Endothelial cell of umbilical vein (primary cell): Measurements from ENCODE around the gene GABRA5. TPM values are rescaled to one million over a fixed set of nuclear protein-coding genes. Genes with fewer than 3 reads are reported as not detected.

Source experiments
- BruUV-seq: library from RNA; stranded (reverse); fragments of 400-500 nt; replicated peaks from 2 replicates; lab custom pipeline; 2021; lab: Mats Ljungman, UMichigan
- CTCF ChIA-PET: fragments of 300-600, 350-600 bp; sonication (Branson Sonifier 250); formaldehyde crosslinking; loops from one replicate; lab custom pipeline; 2021; ENCODE audit warnings: antibody characterized with exemption, inconsistent platforms; lab: Charles Lee
- POLR2A ChIA-PET: fragments of 300-600, 350-600 bp; sonication (Branson Sonifier 250); formaldehyde crosslinking; loops from one replicate; lab custom pipeline; 2021; ENCODE audit warnings: antibody characterized with exemption, inconsistent platforms; lab: Charles Lee
- DNase-seq: peaks from one replicate; pipeline ENCODE4 v3.0.0-alpha.2; 2011; ENCODE audit warnings: low read depth, low spot score
- FAIRE-seq: peaks from 2 replicates; lab custom pipeline; 2011; peaks lifted over from hg19 to GRCh38; lab: Jason Lieb, UNC
- H2AFZ ChIP-seq: 2 replicates; pipeline ENCODE4 v1.6.0; 2012; ENCODE audit warnings: low read depth, low read length, control low read depth, inconsistent platforms
- H3K27ac ChIP-seq: 2 replicates; pipeline ENCODE4 v1.5.1; 2011; ENCODE audit warnings: low read depth, mild to moderate bottlenecking, control low read depth, low read length, moderate library complexity; ENCODE audit not compliant: insufficient read depth
- H3K27me3 ChIP-seq, 2 experiments: 2 replicates each; pipeline versions ENCODE4 v1.6.0 to v1.6.1; 2011; ENCODE audit warnings: low read length in 2 of 2, mixed read lengths in 1 of 2; ENCODE audit not compliant: control insufficient read depth in 2 of 2, insufficient read depth in 2 of 2
- H3K36me3 ChIP-seq, 2 experiments: 2 replicates in 1 of 2; 3 replicates in 1 of 2; pipeline ENCODE4 v1.5.1; 2011; ENCODE audit warnings: low read length in 2 of 2, mild to moderate bottlenecking in 1 of 2, moderate library complexity in 1 of 2; ENCODE audit not compliant: control insufficient read depth in 2 of 2, insufficient read depth in 2 of 2; ENCODE audit errors: extremely low read depth in 1 of 2
- H3K4me1 ChIP-seq: 3 replicates; pipeline ENCODE4 v1.5.1; 2011; ENCODE audit warnings: mild to moderate bottlenecking, low read length; ENCODE audit not compliant: control insufficient read depth, insufficient read depth; ENCODE audit errors: extremely low read depth
- H3K4me2 ChIP-seq: 2 replicates; pipeline ENCODE4 v1.6.1; 2011; ENCODE audit warnings: low read length, control low read depth, mixed read lengths; ENCODE audit not compliant: insufficient read depth
- H3K4me3 ChIP-seq, 3 experiments: fragments of 200-600 bp in 1 of 3; sonication (generic), shearing (Covaris generic) in 1 of 3; replicated peaks in 1 of 3; 2 replicates each; pipeline ENCODE4 v1.5.1; 2011 to 2016; ENCODE audit warnings: control low read depth in 3 of 3, low read length in 3 of 3, mild to moderate bottlenecking in 2 of 3, inconsistent platforms in 1 of 3, low read depth in 1 of 3, moderate library complexity in 1 of 3; ENCODE audit not compliant: insufficient read depth in 1 of 3
- H3K79me2 ChIP-seq: 2 replicates; pipeline ENCODE4 v1.6.0; 2012; ENCODE audit warnings: low read length, inconsistent platforms; ENCODE audit not compliant: control insufficient read depth, insufficient read depth
- H3K9ac ChIP-seq: replicated peaks from 2 replicates; pipeline ENCODE3; 2011; ENCODE audit warnings: low read length, control low read depth; ENCODE audit not compliant: insufficient read depth; ENCODE audit errors: extremely low read depth
- H3K9me1 ChIP-seq: replicated peaks from 3 replicates; pipeline ENCODE4 v1.6.0; 2011; ENCODE audit warnings: mild to moderate bottlenecking, low read length; ENCODE audit not compliant: control insufficient read depth, insufficient read depth; ENCODE audit errors: extremely low read depth
- H3K9me3 ChIP-seq: replicated peaks from 2 replicates; pipeline ENCODE4 v1.5.1; 2012; ENCODE audit warnings: low read length, inconsistent platforms; ENCODE audit not compliant: control insufficient read depth, insufficient read depth
- H4K20me1 ChIP-seq: replicated peaks from 2 replicates; pipeline ENCODE3; 2011; ENCODE audit warnings: mild to moderate bottlenecking, low read length; ENCODE audit not compliant: control insufficient read depth, insufficient read depth; ENCODE audit errors: extremely low read depth
- CTCF ChIP-seq, 2 donors: IDR thresholded peaks; 1 replicate in 1 of 2; 2 replicates in 1 of 2; pipeline ENCODE4 v1.5.1; 2011; ENCODE audit warnings: low read length in 2 of 2, mild to moderate bottlenecking in 2 of 2, moderate library complexity in 2 of 2, control low read depth in 1 of 2, inconsistent platforms in 1 of 2, low read depth in 1 of 2; ENCODE audit not compliant: insufficient read depth in 1 of 2; ENCODE audit errors: extremely low read depth in 1 of 2
- EZH2 ChIP-seq: IDR thresholded peaks from 2 replicates; pipeline ENCODE4 v1.6.1; 2012; ENCODE audit warnings: borderline replicate concordance, low read depth, mild to moderate bottlenecking, moderate library complexity, low read length, inconsistent platforms; ENCODE audit not compliant: severe bottlenecking
- FOS ChIP-seq: IDR thresholded peaks from 2 replicates; pipeline ENCODE4 v1.6.1; 2011; ENCODE audit warnings: mild to moderate bottlenecking, low read length, moderate library complexity, borderline replicate concordance; ENCODE audit not compliant: insufficient read depth
- GATA2 ChIP-seq: IDR thresholded peaks from 2 replicates; pipeline ENCODE4 v1.7.0; 2011; ENCODE audit warnings: low read depth, mild to moderate bottlenecking, moderate library complexity, mixed read lengths, low read length; ENCODE audit not compliant: insufficient read length, insufficient read depth
- JUN ChIP-seq: IDR thresholded peaks from 2 replicates; pipeline ENCODE4 v1.6.1; 2011; ENCODE audit warnings: borderline replicate concordance, low read depth; ENCODE audit not compliant: insufficient read length, insufficient read depth
- MAX ChIP-seq: IDR thresholded peaks from 2 replicates; pipeline ENCODE4 v1.6.1; 2011; ENCODE audit not compliant: insufficient read depth, insufficient read length
- MYC ChIP-seq: IDR thresholded peaks from one replicate; pipeline ENCODE4 v1.6.1; 2011; ENCODE audit warnings: mild to moderate bottlenecking, low read depth, low read length
- POLR2A ChIP-seq: IDR thresholded peaks from 2 replicates; pipeline ENCODE4 v1.6.1; 2012; ENCODE audit warnings: low read depth, mild to moderate bottlenecking, control low read depth, low read length
- POLR2AphosphoS5 ChIP-seq: IDR thresholded peaks from 2 replicates; pipeline ENCODE4 v1.6.1; 2012; ENCODE audit warnings: low read depth, mild to moderate bottlenecking, control low read depth, low read length, moderate library complexity; ENCODE audit not compliant: insufficient read depth
- dilution Hi-C: fragments of 300-500 bp; cut with MboI; formaldehyde crosslinking; loops from one replicate; pipeline ENCODE4 v1.15.0; 2019; ENCODE audit warnings: low sequenced_read_pairs; ENCODE audit not compliant: extremely low pct_ligation_motif_present
- intact Hi-C: fragments of 100-400 bp; cut with micrococcal nuclease; formaldehyde crosslinking; loops from one replicate; pipeline ENCODE4 v1.10.0; 2022
- polyA plus RNA-seq, 4 experiments: library from polyadenylated mRNA; depleted of rRNA in 3 of 4; stranded (reverse) in 3 of 4; unstranded in 1 of 4; fragments of >200 nt; gene quantifications; 2 replicates each; pipeline versions ENCODE4 v1.2.1 to v1.2.3, GENCODE V29; 2011 to 2012; ENCODE audit warnings: missing spikeins in 1 of 4
- total RNA-seq: library from RNA; stranded (reverse); gene quantifications from 2 replicates; pipeline ENCODE4 v1.2.3, GENCODE V29; 2021

The GABRA5 gene
- total and polyA plus RNA-seq, 2 donors (not counting 3 experiments of a cell fraction or from before 2014, with no cell fraction given) = not detected

- H3K27me3 ChIP-seq = no peaks in the 10 kb centered on the region
- POLR2A ChIA-PET = no interaction called here
- FAIRE-seq (no peak), DNase-seq (no peak)
- TF ChIP-seq FOS (no peak), JUN (no peak), GATA2 (no peak), EZH2 (no peak), MAX (no peak), MYC (no peak), POLR2AphosphoS5 (no peak), CTCF (IDR thresholded peaks at IDR 0.05; ENCODE audit: extremely low read depth in 1 of 2, insufficient read depth in 1 of 2, low read depth in 1 of 2, low read length in 2 of 2) (no peak), POLR2A (no peak)
- H3K9me1 ChIP-seq = no peaks in the 10 kb centered on the region
- no peaks in the 10 kb centered on the region for H3K79me2 ChIP-seq
- no peak overlapping the region for H3K27ac ChIP-seq
- no peaks in the 10 kb centered on the region for H4K20me1 ChIP-seq
- CTCF ChIA-PET = interaction anchor here (0.6 to 1.3 kb wide), 10 partner anchors 11 to 1293 kb away, joined by 3 to 22 read pairs (median 3); no protein-coding TSS in a partner anchor
- H3K9me3 ChIP-seq = no peaks in the 10 kb centered on the region
- no peak overlapping the region for H3K4me2 ChIP-seq
- H3K36me3 ChIP-seq = no peaks in the 10 kb centered on the region
- H3K9ac ChIP-seq = no peak overlapping the region
- no peak overlapping the region for H3K4me3 ChIP-seq
- BruUV-seq = no TSS peak
- intact Hi-C loops (loop anchor here (5.0 kb wide), 1 partner anchor 466 kb away; no protein-coding TSS in a partner anchor), dilution Hi-C loops (no loop called here)
- H2AFZ ChIP-seq = no peak overlapping the region
- H3K4me1 ChIP-seq = no peaks in the 10 kb centered on the region
Measured at GRCh38 chr15:26890988-26891387, 24.1 kb downstream of the GABRA5 start.
